OCI-LY7 (cell line): ENCODE measurements around the gene STRADB. TPM values are rescaled to one million over a fixed set of nuclear protein-coding genes. Genes with fewer than 3 reads are reported as not detected.

ENCODE experiments used
- BruUV-seq: library from RNA; stranded (reverse); fragments of 400-500 nt; replicated peaks from 2 replicates; lab custom pipeline; 2021; lab: Mats Ljungman, UMichigan
- CTCF ChIA-PET: fragments of 300-600 bp; sonication (Branson Sonifier 250); formaldehyde crosslinking; loops from one replicate; lab custom pipeline; 2022; ENCODE audit warnings: antibody characterized with exemption; ENCODE audit not compliant: unreplicated experiment; lab: Charles Lee
- POLR2A ChIA-PET: fragments of 300-600 bp; sonication (Branson Sonifier 250); formaldehyde crosslinking; loops from one replicate; lab custom pipeline; 2022; ENCODE audit warnings: antibody characterized with exemption; lab: Charles Lee
- DNase-seq: peaks from one replicate; pipeline ENCODE4 v3.0.0-alpha.2; 2015; ENCODE audit warnings: low spot score
- H2AFZ ChIP-seq: fragments of 200-600 bp; sonication (generic), shearing (Covaris generic); 2 replicates; pipeline ENCODE4 v1.6.1; 2014; ENCODE audit warnings: mild to moderate bottlenecking, antibody characterized with exemption, low read length, moderate library complexity
- H3K27ac ChIP-seq: fragments of 200-600 bp; sonication (generic); 2 replicates; pipeline ENCODE4 v1.5.1; 2014; ENCODE audit warnings: mixed run types, low read depth, mild to moderate bottlenecking, moderate library complexity, low read length, inconsistent platforms; ENCODE audit not compliant: poor library complexity, severe bottlenecking
- H3K36me3 ChIP-seq: fragments of 200-600 bp; sonication (generic); 2 replicates; pipeline ENCODE4 v1.6.1; 2014; ENCODE audit warnings: mild to moderate bottlenecking, antibody characterized with exemption, low read length, moderate library complexity, mixed read lengths; ENCODE audit not compliant: insufficient read depth
- H3K4me1 ChIP-seq: fragments of 200-600 bp; sonication (generic); 2 replicates; pipeline ENCODE4 v1.5.1; 2014; ENCODE audit warnings: mild to moderate bottlenecking, low read length; ENCODE audit not compliant: insufficient read depth, poor library complexity, severe bottlenecking
- H3K4me2 ChIP-seq: fragments of 200-600 bp; sonication (generic); 2 replicates; pipeline ENCODE4 v1.6.1; 2014; ENCODE audit warnings: mild to moderate bottlenecking, low read length
- H3K4me3 ChIP-seq: fragments of 200-600 bp; sonication (generic); 2 replicates; pipeline ENCODE4 v1.5.1; 2014; ENCODE audit warnings: mild to moderate bottlenecking, low read depth, low read length; ENCODE audit not compliant: poor library complexity, severe bottlenecking
- H3K79me2 ChIP-seq: fragments of 200-600 bp; sonication (generic); 2 replicates; pipeline ENCODE4 v1.6.1; 2016; ENCODE audit warnings: low read depth, mild to moderate bottlenecking, low read length, moderate library complexity, mixed read lengths; ENCODE audit not compliant: insufficient read depth
- H3K9me2 ChIP-seq: fragments of 200-600 bp; sonication (generic); 2 replicates; pipeline ENCODE4 v1.6.1; 2016; ENCODE audit warnings: mild to moderate bottlenecking, low read length, mixed read lengths; ENCODE audit not compliant: insufficient read depth
- H3K9me3 ChIP-seq: fragments of 200-600 bp; sonication (generic); 2 replicates; pipeline ENCODE4 v1.6.1; 2014; ENCODE audit warnings: mild to moderate bottlenecking, mixed run types, low read length, mixed read lengths
- H4K20me1 ChIP-seq: fragments of 200-600 bp; sonication (generic); 2 replicates; pipeline ENCODE4 v1.6.1; 2014; ENCODE audit warnings: mild to moderate bottlenecking, antibody characterized with exemption, low read length, moderate library complexity, mixed read lengths; ENCODE audit not compliant: insufficient read depth
- CTCF ChIP-seq: fragments of 200-600 bp; sonication (generic); conservative IDR thresholded peaks from 2 replicates; pipeline ENCODE4 v1.5.1; 2014; ENCODE audit warnings: mild to moderate bottlenecking, antibody characterized with exemption, low read length, moderate library complexity, mixed read lengths
- EZH2phosphoT487 ChIP-seq: fragments of 200-600 bp; sonication (generic); IDR thresholded peaks from 2 replicates; pipeline ENCODE4 v1.6.1; 2018; ENCODE audit warnings: low read depth, borderline replicate concordance, mild to moderate bottlenecking, mixed run types, antibody characterized with exemption, low read length, moderate library complexity, mixed read lengths
- intact Hi-C: fragments of 100-400 bp; cut with micrococcal nuclease; formaldehyde crosslinking; loops from one replicate; pipeline ENCODE4 v1.10.0; 2022; ENCODE audit not compliant: unreplicated experiment
- total RNA-seq, 2 experiments: library from RNA; depleted of rRNA in 1 of 2; stranded (reverse); fragments of >200 nt in 1 of 2; shearing (Covaris generic) in 1 of 2; gene quantifications; 2 replicates each; pipeline ENCODE4 v1.2.3, GENCODE V29; 2014 to 2022

Gene STRADB
- total RNA-seq, 2 experiments from 2014 or later: 8.4 to 21.4 TPM

GRCh38 chr2:201450954-201451291 lies 617 bp upstream of the STRADB start:
- intact Hi-C loops: loop anchor here (1.0 to 5.0 kb wide), 5 partner anchors 192 to 639 kb away; partner anchors contain the start of genes BZW1 and TMEM237
- POLR2A ChIA-PET: interaction anchor here (0.5 to 3.0 kb wide), 20 partner anchors 10 to 1656 kb away, joined by 3 to 22 read pairs (median 4); partner anchors contain the start of gene CASP8
- Histone ChIP-seq H4K20me1 (no peaks in the 10 kb centered on the region), H3K4me2 (peak overlapping the region; percentile 83), H3K4me1 (peaks cover 14% of the 10 kb centered on the region), H3K79me2 (peaks cover 7% of the 10 kb centered on the region), H3K27ac (peak overlapping the region; percentile 80), H3K4me3 (peak overlapping the region; percentile 99), H2AFZ (peak overlapping the region; percentile 89), H3K9me2 (no peaks in the 10 kb centered on the region), H3K9me3 (no peaks in the 10 kb centered on the region), H3K36me3 (no peaks in the 10 kb centered on the region)
- no peak for TF ChIP-seq CTCF
- TF ChIP-seq EZH2phosphoT487: no peak
- no peak for DNase-seq
- no TSS peak for BruUV-seq
- CTCF ChIA-PET: interaction anchor here (0.6 kb wide), 4 partner anchors 53 to 878 kb away, joined by 3 to 13 read pairs (median 6); no protein-coding TSS in a partner anchor

- Histone ChIP-seq H3K9me2 (no peaks in the 10 kb centered on the region), H3K79me2 (peaks cover 7% of the 10 kb centered on the region), H3K4me1 (peaks cover 14% of the 10 kb centered on the region), H3K4me2 (peak overlapping the region; percentile 68), H3K27ac (no peak overlapping the region), H4K20me1 (no peaks in the 10 kb centered on the region), H3K9me3 (no peaks in the 10 kb centered on the region), H3K36me3 (no peaks in the 10 kb centered on the region), H2AFZ (peak overlapping the region; percentile 48), H3K4me3 (peak overlapping the region; percentile 99)
- intact Hi-C loops: loop anchor here (5.0 kb wide), 2 partner anchors 220 to 640 kb away; partner anchors contain the start of gene BZW1
- TF ChIP-seq CTCF: no peak
- no peak for TF ChIP-seq EZH2phosphoT487
- ChIA-PET CTCF (no interaction called here), POLR2A (interaction anchor here (0.5 to 2.0 kb wide), 13 partner anchors 9 to 1622 kb away, joined by 3 to 12 read pairs (median 4); partner anchors contain the start of gene CASP8)
- no peak for DNase-seq
- BruUV-seq: TSS peak; percentile 51
These were observed 750 bp downstream of the STRADB start for GRCh38 chr2:201452058-201452921.
